ENCODE measurements around the gene NPTXR. TPM values are rescaled to one million over a fixed set of nuclear protein-coding genes. Genes with fewer than 3 reads are reported as not detected.

NPTXR gene
- total RNA-seq, 1 donor from 2014 or later, result 0.62 TPM

GRCh38 chr22:38868286-38868721, 24.5 kb upstream of the NPTXR start:
- Mint-ChIP-seq H3K27me3 (ENCODE audit: unreplicated experiment) (peaks cover 17% of the 10 kb centered on the region), H3K4me1 (ENCODE audit: unreplicated experiment) (peaks cover 2% of the 10 kb centered on the region), H3K36me3 (ENCODE audit: low read depth, unreplicated experiment) (peaks cover 3% of the 10 kb centered on the region), H3K4me3 (ENCODE audit: unreplicated experiment) (no peak overlapping the region), H3K27ac (ENCODE audit: unreplicated experiment) (no peak overlapping the region), H3K9me3 (ENCODE audit: unreplicated experiment) (no peaks in the 10 kb centered on the region)
- no peak for TF ChIP-seq CTCF (IDR thresholded peaks at IDR 0.05; ENCODE audit: unreplicated experiment)
- no peak for DNase-seq (ENCODE audit: low spot score)

- H3K4me3 Mint-ChIP-seq (ENCODE audit: unreplicated experiment), result no peak overlapping the region
- no peaks in the 10 kb centered on the region for H3K4me1 Mint-ChIP-seq (ENCODE audit: unreplicated experiment)
- H3K36me3 Mint-ChIP-seq (ENCODE audit: low read depth, unreplicated experiment), result no peaks in the 10 kb centered on the region
- H3K27ac Mint-ChIP-seq (ENCODE audit: unreplicated experiment), result no peak overlapping the region
- no peak for TF ChIP-seq CTCF (IDR thresholded peaks at IDR 0.05; ENCODE audit: unreplicated experiment)
- H3K27me3 Mint-ChIP-seq (ENCODE audit: unreplicated experiment), result peaks cover 13% of the 10 kb centered on the region
- DNase-seq (ENCODE audit: low spot score), result no peak
- H3K9me3 Mint-ChIP-seq (ENCODE audit: unreplicated experiment), result no peaks in the 10 kb centered on the region
Observed at GRCh38 chr22:38867471-38868285, 23.9 kb upstream of the NPTXR start.

DNA sequence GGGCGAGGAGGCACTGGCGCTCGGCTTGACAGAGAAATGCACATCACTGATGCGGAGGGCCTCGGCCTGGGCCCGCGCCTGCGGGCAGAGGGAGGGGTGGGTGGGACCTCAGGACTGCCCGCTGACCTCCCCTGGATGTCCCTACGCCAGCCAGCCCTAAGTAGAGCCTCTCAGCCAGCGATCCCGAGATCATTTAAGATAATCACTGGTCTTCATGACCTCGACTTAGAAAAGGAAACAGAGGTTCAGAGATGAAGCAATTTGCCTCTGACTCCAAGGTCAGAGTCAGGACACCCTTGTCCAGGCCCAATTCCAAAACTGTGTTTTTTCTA, 23.3 kb upstream of the NPTXR start:
- Mint-ChIP-seq H3K4me3 (ENCODE audit: unreplicated experiment) (no peak overlapping the region), H3K36me3 (ENCODE audit: low read depth, unreplicated experiment) (no peaks in the 10 kb centered on the region), H3K4me1 (ENCODE audit: unreplicated experiment) (no peaks in the 10 kb centered on the region), H3K9me3 (ENCODE audit: unreplicated experiment) (no peaks in the 10 kb centered on the region), H3K27me3 (ENCODE audit: unreplicated experiment) (peaks cover 10% of the 10 kb centered on the region), H3K27ac (ENCODE audit: unreplicated experiment) (no peak overlapping the region)
- no peak for TF ChIP-seq CTCF (IDR thresholded peaks at IDR 0.05; ENCODE audit: unreplicated experiment)
- no peak for DNase-seq (ENCODE audit: low spot score)

- Mint-ChIP-seq H3K4me3 (ENCODE audit: unreplicated experiment) (no peak overlapping the region), H3K27me3 (ENCODE audit: unreplicated experiment) (peaks cover 10% of the 10 kb centered on the region), H3K27ac (ENCODE audit: unreplicated experiment) (no peak overlapping the region), H3K9me3 (ENCODE audit: unreplicated experiment) (no peaks in the 10 kb centered on the region), H3K36me3 (ENCODE audit: low read depth, unreplicated experiment) (no peaks in the 10 kb centered on the region), H3K4me1 (ENCODE audit: unreplicated experiment) (no peaks in the 10 kb centered on the region)
- TF ChIP-seq CTCF (IDR thresholded peaks at IDR 0.05; ENCODE audit: unreplicated experiment), result no peak
- peak; percentile 52 for DNase-seq (ENCODE audit: low spot score)
Observed at GRCh38 chr22:38866399-38867123, 22.7 kb upstream of the NPTXR start.

DNA sequence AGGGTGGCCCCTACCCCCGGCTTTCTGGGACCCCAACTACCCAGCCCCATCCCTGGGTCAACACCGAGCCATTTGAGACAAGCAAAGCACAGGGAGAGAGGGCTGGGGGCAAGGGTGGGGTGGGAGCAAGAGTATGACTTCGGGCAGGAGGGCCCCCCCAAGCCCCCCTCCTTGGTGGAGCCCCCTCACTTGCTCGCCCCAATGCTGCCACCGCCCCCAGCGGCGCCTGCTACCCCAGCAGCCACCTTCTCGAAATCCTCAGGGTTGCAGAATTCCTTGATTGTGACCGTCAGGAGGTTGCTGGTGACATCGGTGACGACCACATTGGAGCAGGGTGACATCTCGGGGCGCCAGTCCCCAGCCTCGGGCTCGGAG, 22.2 kb upstream of the NPTXR start:
- no peak overlapping the region for H3K27ac Mint-ChIP-seq (ENCODE audit: unreplicated experiment)
- H3K4me1 Mint-ChIP-seq (ENCODE audit: unreplicated experiment), result no peaks in the 10 kb centered on the region

More for the DNA sequence above, 22.2 kb upstream of the NPTXR start:
- Mint-ChIP-seq H3K9me3 (ENCODE audit: unreplicated experiment) (no peaks in the 10 kb centered on the region), H3K4me3 (ENCODE audit: unreplicated experiment) (no peak overlapping the region), H3K27me3 (ENCODE audit: unreplicated experiment) (peaks cover 10% of the 10 kb centered on the region), H3K36me3 (ENCODE audit: low read depth, unreplicated experiment) (no peaks in the 10 kb centered on the region)
- TF ChIP-seq CTCF (IDR thresholded peaks at IDR 0.05; ENCODE audit: unreplicated experiment), result no peak
- no peak for DNase-seq (ENCODE audit: low spot score)

Measured in endothelial cell (in vitro differentiated cells).